Upper lobe of right lung (tissue), 1 donor: Measurements from ENCODE around the gene LAMA4. TPM values are rescaled to one million over a fixed set of nuclear protein-coding genes. Genes with fewer than 3 reads are reported as not detected.

Source experiments
- ATAC-seq: fragments of 200-7000 bp; cut with Tn5 transposase; one replicate; pipeline ENCODE4 v1.9.1; 2020; ENCODE audit warnings: mild to moderate bottlenecking, moderate library complexity
- DNase-seq: peaks from one replicate; pipeline ENCODE4 v3.0.0-alpha.2; 2020
- H3K27ac ChIP-seq: fragments of 200-600 bp; one replicate; pipeline ENCODE4 v1.8.0; 2022
- H3K27me3 ChIP-seq: fragments of 200-600 bp; one replicate; pipeline ENCODE4 v1.8.0; 2022; ENCODE audit warnings: mild to moderate bottlenecking
- H3K36me3 ChIP-seq: fragments of 200-600 bp; one replicate; pipeline ENCODE4 v1.8.0; 2022
- H3K4me1 ChIP-seq: fragments of 200-600 bp; one replicate; pipeline ENCODE4 v1.8.0; 2022
- H3K4me3 ChIP-seq: fragments of 200-600 bp; one replicate; pipeline ENCODE4 v1.8.0; 2022; ENCODE audit warnings: mild to moderate bottlenecking
- H3K9me3 ChIP-seq: fragments of 200-600 bp; one replicate; pipeline ENCODE4 v1.8.0; 2022
- CTCF ChIP-seq: fragments of 200-600 bp; IDR thresholded peaks from one replicate; pipeline ENCODE4 v1.8.0; 2022; ENCODE audit warnings: antibody characterized with exemption
- intact Hi-C: fragments of 100-400 bp; cut with DNase I; formaldehyde crosslinking; loops from one replicate; pipeline ENCODE4 v1.11.0; 2022
- total RNA-seq: library from RNA; stranded (reverse); fragmentation: NEBNext Ultra II Directional; extraction: Animal tissue kit (Norgen Biotek cat#: 25700); gene quantifications from one replicate; pipeline ENCODE4 v1.2.1, GENCODE V29; 2021
- donor health status: DM: no; HTN: yes; CAD: no; lungs with severe emphysema.

LAMA4 gene
- total RNA-seq, 1 donor from 2014 or later: 134 TPM

GRCh38 chr6:112283621-112284020, 29.3 kb upstream of the LAMA4 start:
- peaks cover 23% of the 10 kb centered on the region for H3K4me1 ChIP-seq

GRCh38 chr6:112281821-112282615, 27.7 kb upstream of the LAMA4 start:
- DNase-seq: no peak
- peak; percentile 85 for ATAC-seq
- intact Hi-C loops: no loop called here

More at GRCh38 chr6:112283621-112284020, 29.3 kb upstream of the LAMA4 start:
- no peaks in the 10 kb centered on the region for H3K27me3 ChIP-seq
- ATAC-seq (no peak), DNase-seq (no peak)
- H3K9me3 ChIP-seq: no peaks in the 10 kb centered on the region
- no peak for TF ChIP-seq CTCF
- H3K4me3 ChIP-seq: no peak overlapping the region
- no peak overlapping the region for H3K27ac ChIP-seq
- intact Hi-C loops: no loop called here
- no peaks in the 10 kb centered on the region for H3K36me3 ChIP-seq

GRCh38 chr6:112279031-112279935, 24.9 kb upstream of the LAMA4 start:
- Histone ChIP-seq H3K4me1 (peaks cover 14% of the 10 kb centered on the region), H3K27ac (peak overlapping the region; percentile 13), H3K4me3 (no peak overlapping the region), H3K36me3 (no peaks in the 10 kb centered on the region), H3K27me3 (no peaks in the 10 kb centered on the region), H3K9me3 (no peaks in the 10 kb centered on the region)
- no peak for ATAC-seq
- no peak for DNase-seq
- intact Hi-C loops: no loop called here
- no peak for TF ChIP-seq CTCF

More at GRCh38 chr6:112281821-112282615, 27.7 kb upstream of the LAMA4 start:
- no peaks in the 10 kb centered on the region for H3K9me3 ChIP-seq
- H3K4me1 ChIP-seq: peaks cover 23% of the 10 kb centered on the region
- TF ChIP-seq CTCF: peak; percentile 35
- H3K4me3 ChIP-seq: no peak overlapping the region
- H3K27me3 ChIP-seq: no peaks in the 10 kb centered on the region
- H3K27ac ChIP-seq: peak overlapping the region; percentile 26
- H3K36me3 ChIP-seq: no peaks in the 10 kb centered on the region

- H3K36me3 ChIP-seq: no peaks in the 10 kb centered on the region
- no peak for DNase-seq
Observed at GRCh38 chr6:112275365-112275764, 21.0 kb upstream of the LAMA4 start.

GRCh38 chr6:112274774-112275173, 20.4 kb upstream of the LAMA4 start:
- Histone ChIP-seq H3K9me3 (no peaks in the 10 kb centered on the region), H3K4me3 (no peak overlapping the region), H3K4me1 (peaks cover 10% of the 10 kb centered on the region), H3K27me3 (no peaks in the 10 kb centered on the region), H3K27ac (no peak overlapping the region), H3K36me3 (no peaks in the 10 kb centered on the region)
- intact Hi-C loops: no loop called here
- TF ChIP-seq CTCF: no peak
- no peak for ATAC-seq
- DNase-seq: no peak

More at GRCh38 chr6:112275365-112275764, 21.0 kb upstream of the LAMA4 start:
- H3K27ac ChIP-seq: no peak overlapping the region
- ATAC-seq: no peak
- peaks cover 12% of the 10 kb centered on the region for H3K4me1 ChIP-seq
- no peak overlapping the region for H3K4me3 ChIP-seq
- no peaks in the 10 kb centered on the region for H3K9me3 ChIP-seq
- H3K27me3 ChIP-seq: no peaks in the 10 kb centered on the region
- intact Hi-C loops: no loop called here
- no peak for TF ChIP-seq CTCF
